Small intestine (tissue), 7 donors: Measurements from ENCODE around the gene NDUFS2. TPM values are rescaled to one million over a fixed set of nuclear protein-coding genes. Genes with fewer than 3 reads are reported as not detected.

Source experiments
- DNase-seq, 2 donors: peaks; one replicate each; pipeline versions ENCODE4 v3.0.0 to v3.0.0-alpha.2; 2013
- FAIRE-seq: peaks from 2 replicates; lab custom pipeline; 2012; peaks lifted over from hg19 to GRCh38; lab: Jason Lieb, UNC
- H3K27ac ChIP-seq, 3 donors: one replicate each; pipeline ENCODE4 v1.5.1; 2013; ENCODE audit warnings: low read length in 2 of 3, mild to moderate bottlenecking in 2 of 3, control low read depth in 1 of 3, inconsistent platforms in 1 of 3, low read depth in 1 of 3, moderate library complexity in 1 of 3
- H3K27me3 ChIP-seq, 3 donors: one replicate each; pipeline ENCODE4 v1.6.1; 2013; ENCODE audit warnings: low read length in 3 of 3, inconsistent platforms in 1 of 3; ENCODE audit not compliant: control insufficient read depth in 3 of 3, insufficient read depth in 3 of 3
- H3K36me3 ChIP-seq, 3 donors: one replicate each; pipeline ENCODE4 v1.6.1; 2013; ENCODE audit warnings: low read length in 3 of 3, inconsistent platforms in 1 of 3, low read depth in 1 of 3, mild to moderate bottlenecking in 1 of 3, moderate library complexity in 1 of 3; ENCODE audit not compliant: control insufficient read depth in 3 of 3, insufficient read depth in 2 of 3
- H3K4me1 ChIP-seq, 3 donors: one replicate each; pipeline ENCODE4 v1.6.1; 2013; ENCODE audit warnings: low read length in 2 of 3, inconsistent platforms in 1 of 3, low read depth in 1 of 3, mild to moderate bottlenecking in 1 of 3, moderate library complexity in 1 of 3; ENCODE audit not compliant: control insufficient read depth in 3 of 3, insufficient read depth in 2 of 3
- H3K4me3 ChIP-seq, 3 donors: one replicate each; pipeline ENCODE4 v1.5.1; 2013; ENCODE audit warnings: low read length in 3 of 3, control low read depth in 1 of 3, inconsistent platforms in 1 of 3, low read depth in 1 of 3, mild to moderate bottlenecking in 1 of 3, moderate library complexity in 1 of 3
- H3K9me3 ChIP-seq, 2 donors: one replicate each; pipeline ENCODE4 v1.6.1; 2013; ENCODE audit warnings: low read depth in 1 of 2, low read length in 1 of 2; ENCODE audit not compliant: control insufficient read depth in 2 of 2, insufficient read depth in 1 of 2
- WGBS, 3 donors: extraction: QIAGEN DNeasy Blood & Tissue Kit; methylation state at CpG; one replicate each; pipeline ENCODE4 v1.1.7; 2013; 5-methylcytosine and 5-hydroxymethylcytosine counted together
- polyA plus RNA-seq, 4 donors: library from polyadenylated mRNA; stranded (reverse) in 3 of 4; unstranded in 1 of 4; fragments of 200-250 nt in 3 of 4; fragments of 120-200 nt in 1 of 4; gene quantifications; one replicate each; pipeline versions ENCODE4 v1.2.1 to v1.2.3, GENCODE V29; 2013
- donor health status: healthy with polysubstance abuse.
- donor health status: control.
- donor health status: control.
- donor health status: Bipolar disorder and iron deficiency.
- donor health status: healthy.

Gene NDUFS2
- polyA plus RNA-seq, 4 donors = 113 to 170 (median 121) TPM

- peak overlapping the region; percentile 61 to 95 (median 90) for H3K27ac ChIP-seq
- peaks cover 0 to 60% (median 2%) of the 10 kb centered on the region in 3 donors for H3K36me3 ChIP-seq
- peak overlapping the region; percentile 42 to 61 (median 59) for H3K4me3 ChIP-seq
- DNase-seq = peak in 1 of 2 donors; percentile 42
- WGBS, 3 donors = 6 to 8% (median 7%) methylated on average over 32 to 33 of the region's 33 CpGs
- H3K9me3 ChIP-seq = no peaks in the 10 kb centered on the region
- H3K4me1 ChIP-seq = peaks cover 2 to 22% (median 3%) of the 10 kb centered on the region in 3 donors
- FAIRE-seq = no peak
- no peaks in the 10 kb centered on the region for H3K27me3 ChIP-seq
Measured at GRCh38 chr1:161166669-161167548, 35.3 kb upstream of the NDUFS2 start.

- Histone ChIP-seq H3K36me3 (peaks cover 2 to 64% (median 6%) of the 10 kb centered on the region in 3 donors), H3K9me3 (no peaks in the 10 kb centered on the region), H3K27me3 (no peaks in the 10 kb centered on the region), H3K27ac (no peak overlapping the region), H3K4me3 (no peak overlapping the region), H3K4me1 (peaks cover 2 to 18% (median 6%) of the 10 kb centered on the region in 3 donors)
- FAIRE-seq (no peak), DNase-seq (no peak)
- WGBS, 3 donors = 93 to 97% (median 96%) methylated on average over 9 of the region's 9 CpGs
Measured at GRCh38 chr1:161168906-161169305, 33.3 kb upstream of the NDUFS2 start.

- Histone ChIP-seq H3K27ac (no peak overlapping the region), H3K36me3 (peaks cover 6 to 67% (median 10%) of the 10 kb centered on the region in 3 donors), H3K9me3 (no peaks in the 10 kb centered on the region), H3K27me3 (no peaks in the 10 kb centered on the region), H3K4me3 (no peak overlapping the region), H3K4me1 (peaks cover 0 to 10% (median 6%) of the 10 kb centered on the region in 3 donors)
- WGBS, 3 donors = 62 to 68% (median 66%) methylated on average over 5 of the region's 5 CpGs
- DNase-seq (no peak), FAIRE-seq (no peak)
Measured at GRCh38 chr1:161171191-161171590, 31.0 kb upstream of the NDUFS2 start.

GRCh38 chr1:161171696-161172095 is 30.5 kb upstream of the NDUFS2 start:
- Histone ChIP-seq H3K27ac (peak overlapping the region in 1 of 3 donors; percentile 6), H3K27me3 (no peaks in the 10 kb centered on the region), H3K4me3 (no peak overlapping the region), H3K9me3 (no peaks in the 10 kb centered on the region), H3K4me1 (peaks cover 0 to 14% (median 6%) of the 10 kb centered on the region in 3 donors), H3K36me3 (peaks cover 6 to 67% (median 10%) of the 10 kb centered on the region in 3 donors)
- no peak for DNase-seq
- WGBS, 3 donors = 84 to 92% (median 88%) methylated on average over 12 of the region's 12 CpGs
- FAIRE-seq = no peak

- no peaks in the 10 kb centered on the region for H3K9me3 ChIP-seq
- FAIRE-seq (no peak), DNase-seq (no peak)
- H3K27me3 ChIP-seq = no peaks in the 10 kb centered on the region
- peak overlapping the region in 1 of 3 donors; percentile 52 for H3K27ac ChIP-seq
- H3K4me3 ChIP-seq = no peak overlapping the region
- H3K36me3 ChIP-seq = peaks cover 6 to 67% (median 10%) of the 10 kb centered on the region in 3 donors
- 75 to 95% (median 81%) methylated on average over 1 of the region's 1 CpG for WGBS, 3 donors
- peaks cover 0 to 8% (median 3%) of the 10 kb centered on the region in 3 donors for H3K4me1 ChIP-seq
Measured at GRCh38 chr1:161172349-161172748, 29.8 kb upstream of the NDUFS2 start.

- H3K27me3 ChIP-seq = no peaks in the 10 kb centered on the region
- peaks cover 0 to 7% (median 3%) of the 10 kb centered on the region in 3 donors for H3K4me1 ChIP-seq
- H3K36me3 ChIP-seq = peaks cover 6 to 65% (median 10%) of the 10 kb centered on the region in 3 donors
- H3K9me3 ChIP-seq = no peaks in the 10 kb centered on the region
- peak overlapping the region in 1 of 3 donors; percentile 52 for H3K27ac ChIP-seq
- WGBS, 3 donors = 55 to 67% (median 55%) methylated on average over 4 of the region's 4 CpGs
- no peak overlapping the region for H3K4me3 ChIP-seq
- DNase-seq (no peak), FAIRE-seq (no peak)
Measured at GRCh38 chr1:161172776-161173376, 29.3 kb upstream of the NDUFS2 start.

- no peak for DNase-seq
- Histone ChIP-seq H3K9me3 (no peaks in the 10 kb centered on the region), H3K36me3 (peaks cover 6 to 58% (median 10%) of the 10 kb centered on the region in 3 donors), H3K27ac (peak overlapping the region in 1 of 3 donors; percentile 16), H3K27me3 (no peaks in the 10 kb centered on the region), H3K4me1 (peaks cover 0 to 7% (median 3%) of the 10 kb centered on the region in 3 donors), H3K4me3 (no peak overlapping the region)
- FAIRE-seq = no peak
- 94 to 96% (median 96%) methylated on average over 11 of the region's 11 CpGs for WGBS, 3 donors
Measured at GRCh38 chr1:161173711-161174110, 28.5 kb upstream of the NDUFS2 start.

- H3K27ac ChIP-seq = peak overlapping the region in 1 of 3 donors; percentile 77
- 96 to 98% (median 97%) methylated on average over 11 of the region's 11 CpGs for WGBS, 3 donors
Measured at GRCh38 chr1:161174911-161175310, 27.3 kb upstream of the NDUFS2 start.

More at GRCh38 chr1:161174911-161175310, 27.3 kb upstream of the NDUFS2 start:
- FAIRE-seq = no peak
- Histone ChIP-seq H3K9me3 (no peaks in the 10 kb centered on the region), H3K4me3 (no peak overlapping the region), H3K36me3 (peaks cover 6 to 48% (median 10%) of the 10 kb centered on the region in 3 donors), H3K27me3 (no peaks in the 10 kb centered on the region), H3K4me1 (peaks cover 0 to 7% (median 3%) of the 10 kb centered on the region in 3 donors)
- no peak for DNase-seq
